ENCODE results near the gene ZNF236. TPM values are rescaled to one million over a fixed set of nuclear protein-coding genes. Genes with fewer than 3 reads are reported as not detected.

Gene ZNF236
- total RNA-seq, 2 experiments from 2014 or later, result 25.7 to 27.9 TPM

DNA sequence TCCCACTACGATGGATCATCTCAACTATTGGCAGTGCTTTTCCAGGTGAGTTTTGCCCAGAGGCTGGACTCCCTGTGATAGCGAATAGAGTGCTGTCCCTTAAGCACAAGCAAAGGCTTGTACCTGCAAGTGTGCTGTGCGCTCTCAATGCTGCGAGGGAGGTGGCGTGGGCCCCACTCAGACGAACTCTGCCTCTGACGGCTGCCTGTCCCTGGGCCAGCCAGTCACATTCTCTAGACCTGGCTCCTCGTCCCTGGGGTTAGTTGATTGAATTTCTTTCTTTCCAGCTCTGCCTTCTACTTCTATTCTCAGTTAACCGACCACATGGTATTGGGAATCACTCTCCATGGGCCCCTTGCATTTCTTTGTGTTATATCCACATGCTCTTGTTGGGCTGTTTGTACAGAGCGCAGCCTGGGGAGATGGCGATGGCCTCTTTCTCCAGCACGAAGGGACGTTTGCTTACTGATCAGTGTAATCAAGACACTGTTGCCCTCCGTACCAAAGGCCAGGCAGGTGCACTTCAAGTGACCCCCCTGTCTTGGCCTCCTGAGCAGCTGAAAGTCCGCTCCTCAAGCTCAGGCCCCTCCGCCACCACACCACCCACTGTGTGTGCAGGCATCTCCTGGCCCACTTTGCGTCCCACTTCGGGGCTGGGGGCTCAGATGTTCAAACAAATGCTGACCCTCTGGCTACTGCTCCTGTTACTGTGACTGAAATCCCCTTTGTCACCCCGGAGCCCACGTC is 151.3 kb downstream of the ZNF236 start:
- H3K27ac ChIP-seq (ENCODE audit: low read depth in 1 of 2, low read length in 2 of 2), result no peak overlapping the region
- H3K27me3 ChIP-seq (ENCODE audit: control insufficient read depth in 1 of 2, insufficient read depth in 2 of 2, low read length in 2 of 2), result no peaks in the 10 kb centered on the region
- H3K9me3 ChIP-seq (ENCODE audit: control insufficient read depth in 1 of 2, insufficient read depth in 1 of 2, low read length in 2 of 2), result no peaks in the 10 kb centered on the region
- Mint-ChIP-seq H3K9me3 (no peaks in the 10 kb centered on the region), H3K27ac (no peak overlapping the region), H3K4me3 (no peak overlapping the region), H3K36me3 (ENCODE audit: low read depth) (peaks cover 14% of the 10 kb centered on the region), H3K27me3 (no peaks in the 10 kb centered on the region), H3K4me1 (ENCODE audit: low read depth) (peaks cover 16% of the 10 kb centered on the region)
- H3K36me3 ChIP-seq (ENCODE audit: insufficient read depth, low read length), result peaks cover 12% of the 10 kb centered on the region
- no peak overlapping the region for H3K4me3 ChIP-seq (ENCODE audit: low read length)
- intact Hi-C loops (cut with DNase I, micrococcal nuclease), result no loop called here
- CTCF ChIA-PET, result interaction anchor here (1.0 kb wide), 1 partner anchor 10 kb away, joined by 3 read pairs; no protein-coding TSS in a partner anchor
- TF ChIP-seq CTCF (IDR thresholded peaks at IDR 0.05), result no peak
- no peak for DNase-seq
- POLR2A ChIA-PET, result no interaction called here
- no peaks in the 10 kb centered on the region for H3K4me1 ChIP-seq (ENCODE audit: insufficient read depth, low read length)
- no peak for ATAC-seq (ENCODE audit: poor library complexity)

DNA sequence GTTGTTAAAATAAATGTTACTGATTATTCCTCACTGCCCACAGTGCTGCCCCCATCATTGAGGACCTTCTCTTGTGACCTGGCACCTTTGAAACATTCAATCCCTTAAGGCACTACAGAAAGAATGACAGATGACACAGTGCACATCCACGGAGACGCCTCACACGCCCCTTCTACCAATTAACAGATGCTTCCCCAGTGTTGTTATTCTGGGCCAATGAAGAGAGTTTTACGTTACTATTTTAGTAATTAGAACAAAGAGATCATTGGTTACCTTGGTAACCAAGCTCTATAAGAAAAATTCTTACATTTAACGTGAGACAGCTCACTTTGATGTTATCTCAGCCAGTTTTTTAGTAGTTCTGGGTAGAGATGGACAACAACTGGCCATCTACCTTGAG is 152.0 kb downstream of the ZNF236 start:
- TF ChIP-seq CTCF (IDR thresholded peaks at IDR 0.05), result no peak
- no peaks in the 10 kb centered on the region for H3K27me3 Mint-ChIP-seq
- peaks cover 7% of the 10 kb centered on the region for H3K36me3 Mint-ChIP-seq (ENCODE audit: low read depth)
- Histone ChIP-seq H3K4me1 (ENCODE audit: insufficient read depth, low read length) (no peaks in the 10 kb centered on the region), H3K27ac (ENCODE audit: low read depth in 1 of 2, low read length in 2 of 2) (no peak overlapping the region), H3K9me3 (ENCODE audit: control insufficient read depth in 1 of 2, insufficient read depth in 1 of 2, low read length in 2 of 2) (no peaks in the 10 kb centered on the region), H3K36me3 (ENCODE audit: insufficient read depth, low read length) (peaks cover 7% of the 10 kb centered on the region), H3K27me3 (ENCODE audit: control insufficient read depth in 1 of 2, insufficient read depth in 2 of 2, low read length in 2 of 2) (no peaks in the 10 kb centered on the region), H3K4me3 (ENCODE audit: low read length) (no peak overlapping the region)
- ChIA-PET POLR2A (no interaction called here), CTCF (interaction anchor here (1.0 kb wide), 1 partner anchor 10 kb away, joined by 3 read pairs; no protein-coding TSS in a partner anchor)
- ATAC-seq (ENCODE audit: poor library complexity), result no peak
- intact Hi-C loops (cut with DNase I, micrococcal nuclease), result no loop called here
- no peak overlapping the region for H3K4me3 Mint-ChIP-seq
- H3K9me3 Mint-ChIP-seq, result no peaks in the 10 kb centered on the region
- peaks cover 16% of the 10 kb centered on the region for H3K4me1 Mint-ChIP-seq (ENCODE audit: low read depth)
- DNase-seq, result no peak
- no peak overlapping the region for H3K27ac Mint-ChIP-seq

GRCh38 chr18:76975577-76976110 is 153.3 kb downstream of the ZNF236 start:
- Mint-ChIP-seq H3K4me3 (no peak overlapping the region), H3K27me3 (no peaks in the 10 kb centered on the region), H3K27ac (no peak overlapping the region), H3K9me3 (no peaks in the 10 kb centered on the region), H3K36me3 (ENCODE audit: low read depth) (peaks cover 6% of the 10 kb centered on the region), H3K4me1 (ENCODE audit: low read depth) (peaks cover 10% of the 10 kb centered on the region)
- no peak for TF ChIP-seq CTCF (IDR thresholded peaks at IDR 0.05)
- CTCF ChIA-PET, result no interaction called here
- Histone ChIP-seq H3K27ac (ENCODE audit: low read depth in 1 of 2, low read length in 2 of 2) (no peak overlapping the region), H3K27me3 (ENCODE audit: control insufficient read depth in 1 of 2, insufficient read depth in 2 of 2, low read length in 2 of 2) (no peaks in the 10 kb centered on the region), H3K4me1 (ENCODE audit: insufficient read depth, low read length) (no peaks in the 10 kb centered on the region), H3K36me3 (ENCODE audit: insufficient read depth, low read length) (peaks cover 7% of the 10 kb centered on the region), H3K4me3 (ENCODE audit: low read length) (no peak overlapping the region), H3K9me3 (ENCODE audit: control insufficient read depth in 1 of 2, insufficient read depth in 1 of 2, low read length in 2 of 2) (no peaks in the 10 kb centered on the region)
- POLR2A ChIA-PET, result no interaction called here
- ATAC-seq (ENCODE audit: poor library complexity), result no peak
- DNase-seq, result no peak
- intact Hi-C loops (cut with DNase I, micrococcal nuclease), result no loop called here
